Measurements from ENCODE around the gene DENND6A. TPM values are rescaled to one million over a fixed set of nuclear protein-coding genes. Genes with fewer than 3 reads are reported as not detected.
"Not testable (repeated sequence)": the region's sequence is repeated elsewhere in the genome, so short reads cannot be mapped to it uniquely, and the experiment has no call there.

The DENND6A gene, protein sequence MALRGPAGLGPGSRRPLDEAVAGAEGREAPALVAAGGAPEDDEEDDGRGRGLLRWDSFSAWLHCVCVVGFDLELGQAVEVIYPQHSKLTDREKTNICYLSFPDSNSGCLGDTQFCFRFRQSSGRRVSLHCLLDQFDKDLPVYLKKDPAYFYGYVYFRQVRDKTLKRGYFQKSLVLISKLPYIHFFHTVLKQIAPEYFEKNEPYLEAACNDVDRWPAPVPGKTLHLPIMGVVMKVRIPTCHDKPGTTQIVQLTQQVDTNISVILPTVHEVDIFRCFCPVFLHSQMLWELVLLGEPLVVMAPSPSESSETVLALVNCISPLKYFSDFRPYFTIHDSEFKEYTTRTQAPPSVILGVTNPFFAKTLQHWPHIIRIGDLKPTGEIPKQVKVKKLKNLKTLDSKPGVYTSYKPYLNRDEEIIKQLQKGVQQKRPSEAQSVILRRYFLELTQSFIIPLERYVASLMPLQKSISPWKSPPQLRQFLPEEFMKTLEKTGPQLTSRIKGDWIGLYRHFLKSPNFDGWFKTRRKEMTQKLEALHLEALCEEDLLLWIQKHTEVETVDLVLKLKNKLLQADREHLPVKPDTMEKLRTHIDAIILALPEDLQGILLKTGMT
- 24.5 TPM for total RNA-seq

DNA sequence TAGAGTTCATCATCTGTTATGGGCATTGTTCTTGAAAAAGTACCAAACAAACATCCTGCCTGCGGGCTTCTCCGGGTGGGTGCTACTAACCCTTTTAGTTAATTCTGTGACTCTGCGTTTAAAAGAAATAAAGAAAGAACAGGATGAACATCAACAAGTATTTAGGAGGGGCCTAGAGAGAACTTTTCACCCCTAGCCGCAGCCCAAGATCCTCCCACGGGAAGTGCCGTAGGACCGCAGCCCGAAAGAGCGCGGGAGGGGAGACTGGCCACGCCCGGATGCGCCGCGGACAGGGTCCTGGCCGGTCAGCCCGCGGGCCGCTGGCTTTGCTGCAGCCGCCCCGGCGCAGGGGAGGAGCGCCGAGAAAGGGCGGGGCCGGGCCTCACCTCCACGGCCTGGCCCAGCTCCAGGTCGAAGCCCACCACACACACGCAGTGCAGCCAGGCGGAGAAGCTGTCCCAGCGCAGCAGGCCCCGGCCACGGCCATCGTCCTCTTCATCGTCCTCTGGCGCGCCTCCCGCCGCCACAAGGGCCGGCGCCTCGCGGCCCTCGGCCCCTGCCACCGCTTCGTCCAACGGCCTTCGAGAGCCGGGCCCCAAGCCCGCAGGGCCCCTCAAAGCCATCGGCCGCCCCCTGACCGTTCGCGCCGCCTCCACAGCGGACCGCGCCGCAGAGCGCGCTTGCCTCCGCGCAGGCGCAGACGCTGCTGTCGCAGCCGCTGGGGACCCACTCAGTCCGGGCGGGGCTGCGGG, at the start of gene DENND6A:
Gene DENND6A (minus strand): TSS at position 682 of the 752 bp plus-strand sequence. CDS start 59 bp downstream, at position 623.
- peak; percentile 91 to 98 (median 94) for DNase-seq (ENCODE audit: low read depth in 2 of 3, low spot score in 2 of 3)

DNA sequence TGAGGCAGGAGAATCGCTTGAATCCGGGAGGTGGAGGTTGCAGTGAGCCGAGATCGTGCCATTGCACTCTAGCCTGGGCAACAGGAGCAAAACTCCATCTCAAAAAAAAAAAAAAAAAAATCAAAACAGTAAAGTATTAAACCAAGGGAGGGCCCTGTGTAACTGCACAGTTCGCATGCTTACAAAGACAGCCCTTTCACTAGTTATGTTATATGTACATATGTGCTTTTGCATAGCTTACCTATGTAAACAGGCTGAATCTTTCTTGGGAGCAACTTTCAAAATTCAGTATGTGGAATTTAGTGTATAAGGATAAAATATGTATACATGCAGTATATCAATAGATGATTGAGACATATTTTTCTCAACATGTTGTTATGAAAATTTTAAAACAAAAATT, 47.1 kb upstream of the DENND6A start:
- DNase-seq (ENCODE audit: low read depth in 2 of 3, low spot score in 2 of 3) = no peak

DNA sequence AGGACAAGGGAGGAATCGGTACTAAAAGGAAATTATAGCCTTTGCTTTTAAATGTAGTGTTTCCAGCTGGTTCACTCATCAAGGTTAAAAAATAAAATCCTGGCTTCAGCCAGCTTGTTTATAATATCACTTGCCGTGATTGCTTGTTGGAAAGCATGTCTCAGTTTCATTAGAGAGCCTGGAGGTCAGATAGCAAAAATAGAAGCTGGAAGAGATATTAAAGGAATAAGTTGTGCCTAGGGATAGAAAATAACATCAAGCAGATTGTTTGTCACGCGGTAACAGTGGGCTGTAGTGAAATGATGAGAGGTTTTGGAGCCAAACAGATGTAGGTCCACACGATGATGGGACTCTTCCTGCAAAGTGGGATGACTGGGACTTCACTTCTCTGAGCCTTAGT, 45.5 kb upstream of the DENND6A start:
- no peak for DNase-seq (ENCODE audit: low read depth in 2 of 3, low spot score in 2 of 3)

DNA sequence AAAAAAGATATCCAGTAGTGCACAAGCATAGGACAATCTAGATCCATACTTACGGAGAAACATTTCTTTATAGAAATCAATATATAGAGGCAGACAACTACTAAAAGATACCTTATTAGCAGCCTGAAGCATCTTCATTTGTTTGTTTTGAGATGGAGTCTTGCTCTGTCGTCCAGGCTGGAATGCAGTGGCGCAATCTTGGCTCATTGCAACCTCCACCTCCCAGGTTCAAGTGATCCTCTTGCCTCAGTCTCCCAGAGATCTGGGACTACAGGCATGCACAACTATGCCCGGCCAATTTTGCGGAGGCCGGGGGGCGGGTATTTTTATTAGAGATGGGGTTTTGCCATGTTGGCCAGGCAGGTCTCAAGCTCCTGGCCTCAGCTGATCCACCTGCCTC, 45.0 kb upstream of the DENND6A start:
- no peak for DNase-seq (ENCODE audit: low read depth in 2 of 3, low spot score in 2 of 3)

DNA sequence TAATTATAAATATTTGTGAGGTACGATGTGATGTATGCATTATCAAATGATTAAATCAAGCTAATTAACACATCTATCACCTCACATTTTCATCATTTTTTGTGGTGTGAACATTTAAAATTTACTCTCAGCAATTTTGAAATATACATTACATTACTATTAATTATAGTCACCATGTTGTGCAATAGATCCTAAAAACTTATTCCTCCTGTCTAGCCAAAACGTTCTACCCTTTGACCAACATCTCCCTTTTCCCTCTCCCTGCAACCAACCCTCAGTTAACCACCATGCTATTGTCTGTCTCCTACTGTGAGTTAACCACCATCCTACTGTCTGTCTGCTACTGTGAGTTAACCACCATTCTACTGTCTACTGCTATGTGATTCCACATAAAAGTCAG, 42.5 kb upstream of the DENND6A start:
- no peak for DNase-seq (ENCODE audit: low read depth in 2 of 3, low spot score in 2 of 3)

DNA sequence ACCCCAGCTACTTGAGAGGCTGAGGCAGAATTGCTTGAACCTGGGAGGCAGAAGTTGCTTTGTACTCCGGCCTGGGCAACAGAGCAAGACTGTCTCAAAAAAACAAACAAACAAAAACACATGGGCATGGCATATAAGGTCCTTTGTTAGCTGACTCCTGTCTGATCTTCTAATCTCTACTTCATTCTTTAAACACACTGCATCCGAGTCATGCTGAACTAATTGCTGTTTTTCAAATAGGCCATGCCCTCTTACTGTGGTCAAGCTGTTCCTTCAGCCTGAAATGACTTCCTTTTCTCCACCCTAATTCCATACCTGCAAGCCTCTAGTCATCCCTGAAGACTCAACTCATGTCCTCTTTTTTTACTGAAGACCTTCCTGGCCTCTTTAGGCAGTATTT, 40.9 kb upstream of the DENND6A start:
- no peak for DNase-seq (ENCODE audit: low read depth in 2 of 3, low spot score in 2 of 3)

DNA sequence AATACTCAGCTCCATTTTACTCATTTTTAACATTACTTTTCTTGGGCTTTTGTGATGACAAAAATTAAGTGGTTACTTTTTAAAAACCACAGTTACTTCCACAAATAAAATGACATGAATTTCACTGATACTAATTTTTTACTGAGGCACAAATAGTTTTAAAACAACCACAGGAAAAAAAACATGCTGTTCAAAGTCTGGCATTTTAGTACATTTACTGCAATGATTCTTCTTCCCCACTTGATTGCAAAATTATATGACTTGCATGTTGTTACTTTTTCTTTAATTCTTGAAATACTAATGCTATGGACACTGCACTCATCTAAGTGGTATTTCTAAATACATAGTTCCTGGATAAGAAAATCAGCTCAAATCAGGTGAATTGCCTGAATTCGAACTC, 38.4 kb upstream of the DENND6A start:
- DNase-seq (ENCODE audit: low read depth in 2 of 3, low spot score in 2 of 3) = no peak

DNA sequence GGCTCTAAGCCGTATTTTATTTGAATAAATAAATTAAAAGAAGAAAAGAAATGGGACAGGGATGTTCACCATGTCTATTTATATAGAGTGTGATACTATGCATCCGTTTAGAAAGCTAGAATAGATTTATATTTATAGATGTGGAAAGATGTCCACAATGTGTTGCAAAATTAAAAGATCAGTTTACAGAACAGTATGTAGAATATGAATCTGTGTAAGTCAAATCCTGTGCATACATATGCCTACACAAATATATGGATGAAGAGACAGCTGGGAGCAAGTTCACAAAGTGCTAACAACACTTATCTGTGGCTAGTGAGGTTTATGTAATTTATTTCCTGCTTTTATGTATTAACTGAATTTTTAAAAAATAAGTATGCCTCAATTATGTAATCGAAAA, 37.8 kb upstream of the DENND6A start:
- no peak for DNase-seq (ENCODE audit: low read depth in 2 of 3, low spot score in 2 of 3)

DNA sequence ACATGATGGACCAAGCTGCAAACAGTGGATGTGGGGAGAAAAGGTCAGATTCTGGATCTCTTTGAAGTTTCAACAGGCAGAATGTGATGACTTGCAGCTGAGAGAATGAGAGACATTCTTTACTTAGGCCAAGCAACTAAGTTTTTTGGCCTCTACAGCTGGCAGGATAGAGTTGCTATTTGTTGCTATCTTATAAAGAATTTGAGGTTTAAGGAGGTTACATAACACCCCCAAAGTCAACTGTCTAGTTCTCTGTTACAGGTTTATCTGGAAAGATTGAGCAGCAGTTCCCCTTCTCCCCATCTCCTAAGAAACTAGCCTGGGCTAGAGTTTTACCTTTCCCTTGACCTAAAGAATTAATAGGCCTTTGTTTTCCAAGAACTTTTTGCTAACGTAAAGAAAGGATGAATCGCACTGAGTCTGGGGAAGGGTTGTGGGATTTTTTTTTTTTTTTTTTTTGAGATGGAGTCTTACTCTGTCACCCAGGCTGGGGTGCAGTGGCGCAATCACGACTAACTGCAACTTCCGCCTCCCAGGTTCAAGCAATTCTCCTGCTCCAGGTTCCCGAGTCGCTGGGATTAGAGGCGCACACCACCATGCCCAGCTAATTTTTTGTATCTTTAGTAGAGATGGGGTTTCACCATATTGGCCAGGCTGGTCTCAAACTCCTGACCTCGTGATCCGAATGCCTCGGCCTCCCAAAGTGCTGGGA, 36.6 kb upstream of the DENND6A start:
- DNase-seq (ENCODE audit: low read depth in 2 of 3, low spot score in 2 of 3) = no peak

DNA sequence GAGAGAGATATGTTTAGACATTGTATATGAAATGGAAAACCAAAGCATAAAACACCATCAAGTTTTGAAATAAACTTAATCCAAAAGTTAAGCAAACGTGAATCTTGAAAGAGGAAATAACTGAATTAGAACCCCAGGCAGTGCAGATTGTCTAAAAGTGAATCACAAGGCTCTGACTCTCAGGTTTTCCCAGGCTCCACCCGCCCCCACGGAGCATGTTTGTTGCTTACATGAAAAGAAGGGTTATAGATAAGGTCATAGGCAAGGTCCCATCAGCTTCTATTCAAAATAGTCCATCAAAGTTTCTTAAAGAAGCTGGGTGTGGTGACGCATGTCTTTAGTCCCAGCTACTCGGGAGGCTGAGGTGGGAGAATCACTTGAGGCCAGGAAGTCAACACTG, 34.2 kb upstream of the DENND6A start:
- no peak for DNase-seq (ENCODE audit: low read depth in 2 of 3, low spot score in 2 of 3)

DNA sequence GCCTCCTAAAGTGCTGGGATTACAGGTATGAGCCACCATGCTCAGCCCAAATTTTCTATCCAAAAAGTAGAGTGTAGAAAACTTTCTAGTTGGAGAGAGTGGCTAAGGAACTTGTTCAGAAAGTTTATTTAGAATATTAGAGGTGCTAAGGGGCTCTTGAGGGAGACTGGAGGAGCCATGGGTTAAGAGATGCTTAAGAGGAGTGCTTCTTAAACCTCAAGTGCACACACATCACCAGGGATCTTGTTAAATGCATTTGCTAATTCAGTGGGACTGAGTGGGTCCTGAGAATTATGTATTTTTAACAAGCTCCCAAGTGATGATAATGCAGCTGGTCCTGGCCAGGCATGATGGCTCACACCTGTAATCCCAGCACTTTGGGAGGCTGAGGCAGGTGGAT, 33.5 kb upstream of the DENND6A start:
- no peak for DNase-seq (ENCODE audit: low read depth in 2 of 3, low spot score in 2 of 3)

DNA sequence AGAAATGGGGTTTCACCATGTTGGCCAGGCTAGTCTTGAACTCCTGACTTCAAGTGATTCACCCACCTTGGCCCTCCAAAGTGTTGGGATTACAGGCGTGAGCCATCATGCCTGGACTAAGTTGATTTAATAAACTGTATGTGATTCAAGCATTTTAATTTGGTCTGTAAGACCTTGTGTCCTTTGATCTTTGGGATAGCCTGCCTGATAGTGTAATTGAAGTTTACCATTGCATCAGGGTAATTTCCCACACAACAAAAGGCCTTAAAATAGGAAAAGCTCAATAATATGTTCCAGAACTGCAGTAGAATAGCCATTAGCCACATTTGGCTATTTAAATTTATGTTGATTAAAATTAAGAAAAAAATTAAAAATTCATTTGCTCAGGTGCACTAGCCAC, 25.2 kb upstream of the DENND6A start:
- no peak for DNase-seq (ENCODE audit: low read depth in 2 of 3, low spot score in 2 of 3)

DNA sequence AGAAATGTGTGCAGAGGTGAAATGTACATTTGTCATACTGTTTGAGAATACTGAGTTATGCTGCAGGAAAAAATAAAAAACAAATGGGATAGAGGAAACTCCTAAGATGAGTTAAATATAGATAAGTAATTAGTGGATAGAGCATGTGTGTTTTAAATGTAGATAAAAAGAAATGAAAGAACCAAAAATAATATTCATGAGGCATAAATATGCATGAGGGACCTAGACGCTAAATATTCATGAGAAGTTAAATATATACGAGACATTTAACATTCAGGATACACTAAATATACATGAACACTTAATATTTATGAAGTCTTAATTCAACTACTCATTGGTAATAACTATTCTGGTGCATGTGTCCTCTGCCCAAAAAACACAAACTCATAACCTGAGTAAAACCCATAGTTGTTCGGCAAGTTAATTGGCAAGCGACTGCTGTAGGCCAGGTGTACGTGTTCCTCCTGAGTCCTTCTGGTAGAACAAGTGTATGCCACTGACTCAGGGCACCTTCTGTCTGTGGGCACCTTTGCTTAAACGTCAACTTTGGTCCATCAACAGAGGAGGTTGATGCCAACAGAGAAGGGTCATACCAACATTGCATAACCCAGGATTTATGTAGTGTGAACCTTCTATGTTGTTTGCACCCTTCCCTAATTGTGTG, 24.5 kb upstream of the DENND6A start:
- no peak for DNase-seq (ENCODE audit: low read depth in 2 of 3, low spot score in 2 of 3)

DNA sequence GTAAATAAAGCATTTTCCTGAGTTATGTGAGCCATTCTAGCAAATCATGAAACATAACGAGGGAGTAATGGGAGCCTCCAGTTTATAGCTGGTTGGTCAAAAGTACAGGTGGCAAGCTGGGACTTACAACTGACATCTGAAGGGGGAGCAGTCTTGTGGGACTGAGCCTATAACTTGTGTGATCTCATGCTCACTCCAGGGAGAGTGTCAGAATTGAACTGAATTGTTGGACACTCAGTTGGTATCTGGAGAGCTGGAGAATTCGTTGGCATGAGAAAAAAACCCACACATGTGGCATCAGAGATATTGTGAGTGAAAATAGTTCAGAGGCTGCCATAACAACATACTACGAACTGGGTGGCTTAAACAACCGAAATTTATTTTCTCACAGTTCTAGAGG, 22.8 kb upstream of the DENND6A start:
- DNase-seq (ENCODE audit: low read depth in 2 of 3, low spot score in 2 of 3) = no peak

DNA sequence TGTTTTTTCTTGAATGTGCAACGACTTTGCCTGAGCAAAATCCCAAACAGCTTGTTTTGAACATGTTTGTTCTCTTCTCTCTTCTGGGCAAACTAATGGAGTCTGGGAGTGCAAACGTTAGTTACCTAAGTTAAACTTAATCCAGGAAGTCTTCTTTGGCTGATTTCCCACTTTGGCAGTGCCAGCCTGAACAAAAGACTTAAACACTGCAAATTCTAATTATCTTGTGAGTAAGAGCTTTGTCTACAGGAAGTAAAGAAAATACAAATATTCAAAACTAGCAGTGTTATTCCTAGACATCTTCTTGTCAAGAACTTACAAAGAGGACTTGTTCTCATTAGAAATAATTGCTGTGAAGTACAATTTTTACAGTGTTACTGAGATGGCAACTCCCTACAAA, 16.7 kb upstream of the DENND6A start:
- DNase-seq (ENCODE audit: low read depth in 2 of 3, low spot score in 2 of 3) = no peak

DNA sequence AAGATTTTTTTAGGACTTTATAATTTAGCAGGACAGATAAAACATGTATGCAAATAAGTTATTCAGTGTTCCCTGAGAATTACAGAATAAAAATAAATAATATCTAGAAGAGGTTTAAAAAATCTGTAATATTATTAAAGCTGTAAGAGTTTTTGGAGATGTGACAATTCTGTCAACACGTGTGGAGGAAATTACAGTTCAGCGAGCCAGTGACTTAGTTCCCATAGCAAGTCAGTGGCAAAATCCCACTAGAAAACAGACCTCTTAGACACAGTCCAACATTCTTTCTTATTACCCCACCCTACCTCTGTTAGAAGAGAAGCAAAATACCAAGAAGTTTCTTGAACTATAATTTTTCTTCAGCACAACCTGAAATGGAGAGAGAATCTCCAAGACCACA, 16.2 kb upstream of the DENND6A start:
- DNase-seq (ENCODE audit: low read depth in 2 of 3, low spot score in 2 of 3) = no peak

DNA sequence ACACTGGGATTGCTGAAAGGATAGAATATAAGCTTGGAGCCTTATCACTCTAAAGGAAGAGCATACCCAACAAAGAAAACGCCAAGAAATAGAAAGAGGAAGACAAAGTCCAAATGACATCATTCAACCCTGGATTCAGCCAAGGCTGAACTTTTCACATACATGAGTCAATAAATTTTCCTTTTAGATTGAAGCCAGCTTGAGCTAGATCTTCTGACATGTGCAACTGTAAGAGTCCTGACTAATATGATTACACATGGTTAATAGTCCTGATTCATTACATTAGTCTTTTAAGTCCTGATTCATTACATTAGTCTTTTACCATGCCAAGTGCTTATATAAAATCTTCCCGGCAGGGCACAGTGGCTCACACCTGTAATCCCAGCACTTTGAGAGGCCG, 13.6 kb upstream of the DENND6A start:
- no peak for DNase-seq (ENCODE audit: low read depth in 2 of 3, low spot score in 2 of 3)

DNA sequence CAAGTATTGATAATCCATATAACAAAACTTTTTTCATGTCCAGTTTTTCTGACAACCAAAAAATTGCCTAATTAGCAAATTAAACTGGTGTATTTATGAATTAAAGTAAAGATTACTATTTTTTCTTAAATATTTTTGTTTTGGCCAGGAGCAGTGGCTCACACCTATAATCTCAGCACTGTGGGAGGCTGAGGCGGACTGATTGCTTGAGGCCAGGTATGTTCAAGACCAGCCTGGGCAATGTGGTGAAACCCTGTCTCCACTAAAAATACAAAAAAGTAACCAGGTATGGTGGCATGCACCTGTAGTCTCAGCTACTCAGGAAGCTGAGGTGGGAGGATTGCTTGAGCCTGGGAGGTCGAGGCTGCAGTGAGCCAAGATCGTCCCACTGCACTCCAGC, 12.5 kb upstream of the DENND6A start:
- DNase-seq (ENCODE audit: low read depth in 2 of 3, low spot score in 2 of 3) = not testable (repeated sequence)

DNA sequence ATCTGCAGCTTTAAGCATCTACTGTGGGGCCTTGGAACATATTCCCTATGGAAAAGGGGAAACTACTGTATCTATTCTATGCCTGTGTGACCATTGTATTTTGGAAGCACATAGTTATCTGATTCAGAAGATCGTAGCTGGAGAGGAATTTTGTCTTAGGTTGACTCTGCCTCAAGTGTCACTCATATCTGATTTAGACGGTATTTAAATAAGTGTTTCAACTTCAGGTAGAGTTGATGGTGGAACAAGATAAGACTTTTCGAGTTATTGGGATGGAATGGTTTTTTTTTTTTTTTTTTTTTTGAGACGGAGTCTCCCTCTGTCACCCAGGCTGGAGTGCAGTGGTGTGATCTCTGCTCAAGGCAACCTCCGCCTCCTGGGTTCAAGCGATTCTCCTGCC, 8.9 kb upstream of the DENND6A start:
- no peak for DNase-seq (ENCODE audit: low read depth in 2 of 3, low spot score in 2 of 3)

DNA sequence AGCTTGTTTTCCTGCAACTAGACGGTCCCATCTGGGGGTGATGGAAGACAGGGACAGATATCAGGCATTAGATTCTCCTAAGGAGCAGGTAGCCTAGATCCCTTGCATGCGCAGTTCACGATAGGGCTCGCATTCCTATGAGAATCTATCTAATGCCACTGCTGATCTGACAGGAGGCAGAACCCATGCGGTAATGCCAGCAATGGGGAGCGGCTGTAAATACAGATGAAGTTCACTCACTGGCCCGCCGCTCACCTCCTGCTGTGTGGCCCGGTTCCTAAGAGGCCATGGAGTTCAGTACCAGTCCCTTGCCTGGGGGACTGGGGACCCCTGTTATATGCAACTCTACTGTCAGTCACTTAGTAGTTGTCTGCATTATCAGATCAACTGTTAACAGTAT, 7.9 kb upstream of the DENND6A start:
- DNase-seq (ENCODE audit: low read depth in 2 of 3, low spot score in 2 of 3) = no peak

DNA sequence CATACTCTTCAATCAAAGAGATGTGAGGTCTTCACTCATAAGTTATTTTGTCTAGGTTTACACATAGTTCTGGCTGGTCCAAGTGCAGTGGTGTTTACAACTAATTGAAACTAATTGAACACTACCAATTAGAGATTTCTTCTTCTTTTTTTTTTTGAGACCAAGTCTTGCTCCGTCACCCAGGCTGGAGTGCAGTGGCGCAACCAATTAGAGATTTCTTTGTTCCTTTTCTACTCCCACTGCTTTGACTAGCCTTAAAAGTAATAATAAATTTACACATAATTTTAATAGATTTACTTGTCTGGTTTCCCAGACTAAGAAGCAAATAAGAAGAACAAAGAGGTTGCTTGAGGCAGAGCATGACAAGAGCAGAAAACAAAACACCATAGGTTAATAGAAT, 6.7 kb upstream of the DENND6A start:
- no peak for DNase-seq (ENCODE audit: low read depth in 2 of 3, low spot score in 2 of 3)
